ENCODE results near the gene TESK2.
"Not testable (repeated sequence)": the region's sequence is repeated elsewhere in the genome, so short reads cannot be mapped to it uniquely, and the experiment has no call there.

TESK2 gene

DNA sequence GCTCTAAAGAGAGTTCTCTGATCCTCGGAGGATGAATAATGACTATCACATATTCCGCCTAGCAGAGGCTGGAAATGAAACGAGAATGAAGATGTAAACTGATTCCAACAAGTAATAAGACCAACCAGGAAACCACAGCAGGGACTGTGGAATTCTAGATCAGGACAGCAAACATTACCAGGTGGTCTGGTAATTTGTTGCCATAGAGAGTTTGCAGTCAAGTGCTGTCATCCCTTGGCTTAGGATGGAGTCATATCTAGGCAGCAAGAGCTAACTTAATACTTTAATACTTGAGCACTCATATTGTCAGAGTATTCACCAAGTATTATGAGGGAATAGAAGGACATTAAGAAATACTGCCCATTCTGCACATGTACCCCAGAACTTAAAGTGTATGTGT, 105.7 kb downstream of the TESK2 start:
- Histone ChIP-seq H3K4me3 (replicated peaks; ENCODE audit: low read depth, low read length) (no peak overlapping the region), H3K36me3 (ENCODE audit: control insufficient read depth, insufficient read depth, low read length) (no peaks in the 10 kb centered on the region), H3K27me3 (replicated peaks; ENCODE audit: control insufficient read depth, insufficient read depth, low read length) (no peaks in the 10 kb centered on the region)
- TF ChIP-seq, protein P1, sequence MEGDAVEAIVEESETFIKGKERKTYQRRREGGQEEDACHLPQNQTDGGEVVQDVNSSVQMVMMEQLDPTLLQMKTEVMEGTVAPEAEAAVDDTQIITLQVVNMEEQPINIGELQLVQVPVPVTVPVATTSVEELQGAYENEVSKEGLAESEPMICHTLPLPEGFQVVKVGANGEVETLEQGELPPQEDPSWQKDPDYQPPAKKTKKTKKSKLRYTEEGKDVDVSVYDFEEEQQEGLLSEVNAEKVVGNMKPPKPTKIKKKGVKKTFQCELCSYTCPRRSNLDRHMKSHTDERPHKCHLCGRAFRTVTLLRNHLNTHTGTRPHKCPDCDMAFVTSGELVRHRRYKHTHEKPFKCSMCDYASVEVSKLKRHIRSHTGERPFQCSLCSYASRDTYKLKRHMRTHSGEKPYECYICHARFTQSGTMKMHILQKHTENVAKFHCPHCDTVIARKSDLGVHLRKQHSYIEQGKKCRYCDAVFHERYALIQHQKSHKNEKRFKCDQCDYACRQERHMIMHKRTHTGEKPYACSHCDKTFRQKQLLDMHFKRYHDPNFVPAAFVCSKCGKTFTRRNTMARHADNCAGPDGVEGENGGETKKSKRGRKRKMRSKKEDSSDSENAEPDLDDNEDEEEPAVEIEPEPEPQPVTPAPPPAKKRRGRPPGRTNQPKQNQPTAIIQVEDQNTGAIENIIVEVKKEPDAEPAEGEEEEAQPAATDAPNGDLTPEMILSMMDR (IDR thresholded peaks at IDR 0.05; ENCODE audit: insufficient read depth, low read length, poor library complexity, severe bottlenecking): no peak
- no peak for DNase-seq (ENCODE audit: extremely low read depth, insufficient read length)

DNA sequence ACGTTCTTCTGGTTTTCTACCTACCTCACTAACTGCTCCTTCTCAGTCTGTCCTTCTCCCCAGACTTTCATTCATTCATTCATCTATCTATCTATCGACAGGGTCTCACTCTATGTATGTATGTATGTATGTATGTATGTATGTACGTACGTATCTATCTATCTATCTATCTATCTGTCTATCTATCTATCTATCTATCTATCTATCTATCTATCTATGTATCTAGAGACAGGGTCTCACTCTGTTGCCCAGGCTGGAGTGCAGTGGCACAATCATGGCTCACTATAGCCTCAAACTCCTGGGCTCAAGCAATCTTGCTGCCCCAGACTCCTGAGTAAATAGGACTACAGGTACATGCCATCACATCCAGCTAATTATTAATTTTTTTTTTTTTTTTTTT, 106.8 kb downstream of the TESK2 start:
- not testable (repeated sequence) for H3K27me3 ChIP-seq (replicated peaks; ENCODE audit: control insufficient read depth, insufficient read depth, low read length); H3K36me3 ChIP-seq (ENCODE audit: control insufficient read depth, insufficient read depth, low read length); H3K4me3 ChIP-seq (replicated peaks; ENCODE audit: low read depth, low read length)

DNA sequence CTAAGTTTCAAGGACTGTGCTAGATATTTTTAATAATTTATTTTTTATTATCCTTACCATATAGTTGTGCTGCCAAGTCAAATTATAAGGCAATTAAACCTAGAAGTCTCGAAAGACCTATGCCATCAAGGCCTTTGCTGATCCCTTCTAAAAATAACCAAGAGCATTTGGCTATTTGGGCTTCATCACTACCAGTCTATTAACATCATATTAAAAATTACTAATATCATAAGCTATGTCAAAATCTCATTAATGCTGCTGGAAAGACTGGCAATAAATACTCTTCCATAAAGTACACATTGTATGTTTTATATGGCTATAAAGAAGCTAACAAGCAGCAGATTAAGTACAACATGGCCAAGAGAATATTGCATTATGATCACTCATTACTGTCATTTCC, 107.8 kb downstream of the TESK2 start:
- TF ChIP-seq, protein P1 (IDR thresholded peaks at IDR 0.05; ENCODE audit: insufficient read depth, low read length, poor library complexity, severe bottlenecking): no peak
- no peak for DNase-seq (ENCODE audit: extremely low read depth, insufficient read length)
- Histone ChIP-seq H3K4me3 (replicated peaks; ENCODE audit: low read depth, low read length) (no peak overlapping the region), H3K36me3 (ENCODE audit: control insufficient read depth, insufficient read depth, low read length) (no peaks in the 10 kb centered on the region), H3K27me3 (replicated peaks; ENCODE audit: control insufficient read depth, insufficient read depth, low read length) (no peaks in the 10 kb centered on the region)

More for the DNA sequence above, 106.8 kb downstream of the TESK2 start:
- not testable (repeated sequence) for DNase-seq (ENCODE audit: extremely low read depth, insufficient read length)

GRCh38 chr1:45381243-45381642, 109.7 kb downstream of the TESK2 start:
- Histone ChIP-seq H3K27me3 (replicated peaks; ENCODE audit: control insufficient read depth, insufficient read depth, low read length) (no peaks in the 10 kb centered on the region), H3K4me3 (replicated peaks; ENCODE audit: low read depth, low read length) (no peak overlapping the region), H3K36me3 (ENCODE audit: control insufficient read depth, insufficient read depth, low read length) (no peaks in the 10 kb centered on the region)
- TF ChIP-seq, protein P1 (IDR thresholded peaks at IDR 0.05; ENCODE audit: insufficient read depth, low read length, poor library complexity, severe bottlenecking): no peak
- DNase-seq (ENCODE audit: extremely low read depth, insufficient read length): no peak

DNA sequence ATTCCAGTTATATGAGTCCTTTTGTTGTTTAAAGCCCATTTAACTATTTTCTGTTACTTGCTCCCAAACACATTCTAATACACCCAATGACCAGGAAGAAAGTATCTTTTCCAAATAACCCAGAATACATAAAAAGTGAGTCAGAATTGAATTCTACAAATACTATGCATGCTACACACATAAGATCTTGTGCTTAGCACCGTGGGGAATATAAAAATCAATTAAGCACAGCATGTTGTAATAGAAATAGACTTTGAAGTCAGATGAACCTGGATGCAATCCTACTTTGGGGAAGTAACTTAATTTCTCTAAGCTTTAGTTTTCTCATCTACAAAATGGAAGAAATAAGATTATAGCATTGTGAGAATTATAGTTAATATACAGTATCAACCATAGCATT, 110.2 kb downstream of the TESK2 start:
- Histone ChIP-seq H3K27me3 (replicated peaks; ENCODE audit: control insufficient read depth, insufficient read depth, low read length) (no peaks in the 10 kb centered on the region), H3K4me3 (replicated peaks; ENCODE audit: low read depth, low read length) (no peak overlapping the region), H3K36me3 (ENCODE audit: control insufficient read depth, insufficient read depth, low read length) (no peaks in the 10 kb centered on the region)
- no peak for DNase-seq (ENCODE audit: extremely low read depth, insufficient read length)
- TF ChIP-seq, protein P1 (IDR thresholded peaks at IDR 0.05; ENCODE audit: insufficient read depth, low read length, poor library complexity, severe bottlenecking): no peak

DNA sequence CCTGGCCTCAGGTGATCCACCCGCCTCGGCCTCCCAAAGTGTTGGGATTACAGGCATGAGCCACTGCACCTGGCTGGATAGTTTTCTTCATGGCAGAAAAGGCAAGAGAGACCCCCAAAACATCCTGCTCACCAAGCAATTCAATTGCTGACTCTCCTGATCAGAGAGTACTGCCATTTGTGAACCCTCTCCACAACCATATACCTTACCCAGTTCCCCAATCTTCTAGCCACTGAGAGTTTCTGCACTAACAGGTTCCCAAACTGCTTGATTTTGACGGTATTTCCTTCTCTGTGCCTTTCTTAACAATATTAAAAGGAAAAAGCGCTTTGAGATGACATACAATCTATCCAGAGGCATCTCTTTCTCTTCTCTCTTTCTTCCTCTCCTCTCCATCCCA, 110.8 kb downstream of the TESK2 start:
- TF ChIP-seq, protein P1 (IDR thresholded peaks at IDR 0.05; ENCODE audit: insufficient read depth, low read length, poor library complexity, severe bottlenecking): no peak
- no peak for DNase-seq (ENCODE audit: extremely low read depth, insufficient read length)
- Histone ChIP-seq H3K27me3 (replicated peaks; ENCODE audit: control insufficient read depth, insufficient read depth, low read length) (no peaks in the 10 kb centered on the region), H3K36me3 (ENCODE audit: control insufficient read depth, insufficient read depth, low read length) (no peaks in the 10 kb centered on the region), H3K4me3 (replicated peaks; ENCODE audit: low read depth, low read length) (no peak overlapping the region)
